ENCODE measurements around the gene DNMT3A.

DNA sequence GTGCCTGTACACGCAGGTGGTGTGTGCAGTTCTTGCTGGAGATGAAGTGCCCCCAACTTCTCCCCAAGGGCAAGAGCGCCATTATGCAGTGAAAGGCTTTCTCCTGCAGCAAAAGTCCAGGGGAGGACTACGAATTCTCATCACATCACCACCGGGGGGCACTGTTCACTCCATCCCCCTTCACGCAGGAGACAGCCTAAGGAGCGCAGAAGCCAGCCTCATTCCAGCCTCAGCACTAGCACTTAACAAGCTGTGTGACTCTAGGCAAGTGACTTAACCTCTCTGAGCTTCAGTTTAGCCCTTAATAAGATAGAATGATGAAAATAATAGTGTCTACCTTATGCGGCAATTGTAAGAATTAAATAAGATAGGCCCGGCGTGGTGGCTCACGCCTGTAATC, 32.3 kb downstream of the DNMT3A start:
- TF ChIP-seq, protein P1, sequence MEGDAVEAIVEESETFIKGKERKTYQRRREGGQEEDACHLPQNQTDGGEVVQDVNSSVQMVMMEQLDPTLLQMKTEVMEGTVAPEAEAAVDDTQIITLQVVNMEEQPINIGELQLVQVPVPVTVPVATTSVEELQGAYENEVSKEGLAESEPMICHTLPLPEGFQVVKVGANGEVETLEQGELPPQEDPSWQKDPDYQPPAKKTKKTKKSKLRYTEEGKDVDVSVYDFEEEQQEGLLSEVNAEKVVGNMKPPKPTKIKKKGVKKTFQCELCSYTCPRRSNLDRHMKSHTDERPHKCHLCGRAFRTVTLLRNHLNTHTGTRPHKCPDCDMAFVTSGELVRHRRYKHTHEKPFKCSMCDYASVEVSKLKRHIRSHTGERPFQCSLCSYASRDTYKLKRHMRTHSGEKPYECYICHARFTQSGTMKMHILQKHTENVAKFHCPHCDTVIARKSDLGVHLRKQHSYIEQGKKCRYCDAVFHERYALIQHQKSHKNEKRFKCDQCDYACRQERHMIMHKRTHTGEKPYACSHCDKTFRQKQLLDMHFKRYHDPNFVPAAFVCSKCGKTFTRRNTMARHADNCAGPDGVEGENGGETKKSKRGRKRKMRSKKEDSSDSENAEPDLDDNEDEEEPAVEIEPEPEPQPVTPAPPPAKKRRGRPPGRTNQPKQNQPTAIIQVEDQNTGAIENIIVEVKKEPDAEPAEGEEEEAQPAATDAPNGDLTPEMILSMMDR (IDR thresholded peaks at IDR 0.05) = peak in 2 of 3 experiments; percentile 33 to 34
- no peak for TF ChIP-seq POLR2A (IDR thresholded peaks at IDR 0.05)

All from testis (tissue), 2 donors.